Measurements from ENCODE around the gene POP4.

- TF ChIP-seq, protein P1, sequence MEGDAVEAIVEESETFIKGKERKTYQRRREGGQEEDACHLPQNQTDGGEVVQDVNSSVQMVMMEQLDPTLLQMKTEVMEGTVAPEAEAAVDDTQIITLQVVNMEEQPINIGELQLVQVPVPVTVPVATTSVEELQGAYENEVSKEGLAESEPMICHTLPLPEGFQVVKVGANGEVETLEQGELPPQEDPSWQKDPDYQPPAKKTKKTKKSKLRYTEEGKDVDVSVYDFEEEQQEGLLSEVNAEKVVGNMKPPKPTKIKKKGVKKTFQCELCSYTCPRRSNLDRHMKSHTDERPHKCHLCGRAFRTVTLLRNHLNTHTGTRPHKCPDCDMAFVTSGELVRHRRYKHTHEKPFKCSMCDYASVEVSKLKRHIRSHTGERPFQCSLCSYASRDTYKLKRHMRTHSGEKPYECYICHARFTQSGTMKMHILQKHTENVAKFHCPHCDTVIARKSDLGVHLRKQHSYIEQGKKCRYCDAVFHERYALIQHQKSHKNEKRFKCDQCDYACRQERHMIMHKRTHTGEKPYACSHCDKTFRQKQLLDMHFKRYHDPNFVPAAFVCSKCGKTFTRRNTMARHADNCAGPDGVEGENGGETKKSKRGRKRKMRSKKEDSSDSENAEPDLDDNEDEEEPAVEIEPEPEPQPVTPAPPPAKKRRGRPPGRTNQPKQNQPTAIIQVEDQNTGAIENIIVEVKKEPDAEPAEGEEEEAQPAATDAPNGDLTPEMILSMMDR (IDR thresholded peaks at IDR 0.05): no peak
- no peak for TF ChIP-seq POLR2A (IDR thresholded peaks at IDR 0.05)
Measured at GRCh38 chr19:29596885-29597525, 9.1 kb upstream of the POP4 start.
